Liver (tissue), 9 donors: ENCODE measurements around the gene KRTAP5-3. TPM values are rescaled to one million over a fixed set of nuclear protein-coding genes. Genes with fewer than 3 reads are reported as not detected.
A peak's percentile ranks its signal among the peaks of the same experiment; 100 is the strongest.

Experiments
- DNase-seq: peaks from one replicate; pipeline ENCODE4 v3.0.0-alpha.2; 2017; ENCODE audit warnings: low spot score
- H3K27ac ChIP-seq, 2 donors: one replicate each; pipeline ENCODE4 v1.7.0; 2013; ENCODE audit warnings: inconsistent platforms in 2 of 2, low read length in 2 of 2, control low read depth in 1 of 2, low read depth in 1 of 2, mild to moderate bottlenecking in 1 of 2
- H3K27me3 ChIP-seq, 4 donors: one replicate each; pipeline versions ENCODE4 v1.6.1 to v1.7.0; 2013; ENCODE audit warnings: low read length in 3 of 4, inconsistent platforms in 1 of 4, mild to moderate bottlenecking in 1 of 4, moderate library complexity in 1 of 4; ENCODE audit not compliant: control insufficient read depth in 4 of 4, insufficient read depth in 4 of 4
- H3K36me3 ChIP-seq, 4 donors: one replicate each; pipeline versions ENCODE4 v1.6.1 to v1.7.0; 2013; ENCODE audit warnings: low read length in 3 of 4, mild to moderate bottlenecking in 3 of 4, low read depth in 1 of 4, moderate library complexity in 1 of 4; ENCODE audit not compliant: control insufficient read depth in 4 of 4, insufficient read depth in 3 of 4
- H3K4me1 ChIP-seq, 4 donors: one replicate each; pipeline versions ENCODE4 v1.6.1 to v1.7.0; 2013; ENCODE audit warnings: low read length in 3 of 4, mild to moderate bottlenecking in 3 of 4, moderate library complexity in 1 of 4; ENCODE audit not compliant: control insufficient read depth in 4 of 4, insufficient read depth in 4 of 4
- H3K4me3 ChIP-seq, 3 donors: one replicate each; pipeline versions ENCODE4 v1.6.1 to v1.7.0; 2013; ENCODE audit warnings: low read length in 3 of 3, control low read depth in 1 of 3, low read depth in 1 of 3, mild to moderate bottlenecking in 1 of 3
- H3K9ac ChIP-seq, 2 donors: one replicate each; pipeline ENCODE4 v1.7.0; 2013; ENCODE audit warnings: low read length in 2 of 2, mild to moderate bottlenecking in 2 of 2, moderate library complexity in 2 of 2, control low read depth in 1 of 2, low read depth in 1 of 2
- H3K9me3 ChIP-seq, 4 donors: one replicate each; pipeline versions ENCODE4 v1.6.1 to v1.7.0; 2013; ENCODE audit warnings: low read length in 3 of 4; ENCODE audit not compliant: control insufficient read depth in 4 of 4
- ATF3 ChIP-seq: IDR thresholded peaks from 2 replicates; pipeline ENCODE4 v1.6.1; 2016; ENCODE audit warnings: antibody characterized with exemption
- CTCF ChIP-seq: fragments of 150-350 bp; IDR thresholded peaks from 2 replicates; pipeline ENCODE4 v1.5.1; 2017; ENCODE audit warnings: improper control_type of control experiment, low read depth, low read length; ENCODE audit not compliant: missing input control
- EGR1 ChIP-seq, 2 donors: IDR thresholded peaks; 2 replicates each; pipeline ENCODE4 v1.6.1; 2016 to 2018; ENCODE audit warnings: antibody characterized with exemption in 2 of 2, low read depth in 2 of 2
- FOXA2 ChIP-seq: IDR thresholded peaks from 2 replicates; pipeline ENCODE4 v1.6.1; 2016; ENCODE audit warnings: antibody characterized with exemption
- GABPA ChIP-seq, 2 donors: IDR thresholded peaks in 1 of 2; conservative IDR thresholded peaks in 1 of 2; 2 replicates each; pipeline ENCODE4 v1.6.1; 2016; ENCODE audit warnings: antibody characterized with exemption in 2 of 2, mild to moderate bottlenecking in 1 of 2, moderate library complexity in 1 of 2
- HNF4A ChIP-seq, 2 donors: conservative IDR thresholded peaks; 2 replicates each; pipeline ENCODE4 v1.6.1; 2016; ENCODE audit warnings: antibody characterized with exemption in 2 of 2, mild to moderate bottlenecking in 2 of 2
- HNF4G ChIP-seq: IDR thresholded peaks from 2 replicates; pipeline ENCODE4 v1.6.1; 2016; ENCODE audit warnings: antibody characterized with exemption
- JUND ChIP-seq, 2 donors: IDR thresholded peaks; 2 replicates each; pipeline ENCODE4 v1.6.1; 2016; ENCODE audit warnings: antibody characterized with exemption in 2 of 2
- MAX ChIP-seq: IDR thresholded peaks from 2 replicates; pipeline ENCODE4 v1.6.1; 2016; ENCODE audit warnings: antibody characterized with exemption
- NR2F2 ChIP-seq: IDR thresholded peaks from 2 replicates; pipeline ENCODE4 v1.6.1; 2016; ENCODE audit warnings: antibody characterized with exemption
- RAD21 ChIP-seq, 2 donors: IDR thresholded peaks; 2 replicates each; pipeline ENCODE4 v1.6.1; 2016; ENCODE audit warnings: antibody characterized with exemption in 2 of 2, mild to moderate bottlenecking in 2 of 2
- RXRA ChIP-seq, 2 donors: IDR thresholded peaks; 2 replicates each; pipeline ENCODE4 v1.6.1; 2017 to 2018; ENCODE audit warnings: antibody characterized with exemption in 2 of 2, mild to moderate bottlenecking in 1 of 2
- SP1 ChIP-seq: IDR thresholded peaks from 2 replicates; pipeline ENCODE4 v1.6.1; 2018; ENCODE audit warnings: antibody characterized with exemption, mild to moderate bottlenecking
- TAF1 ChIP-seq: conservative IDR thresholded peaks from 2 replicates; pipeline ENCODE4 v1.6.1; 2016; ENCODE audit warnings: antibody characterized with exemption, mild to moderate bottlenecking
- YY1 ChIP-seq: IDR thresholded peaks from 2 replicates; pipeline ENCODE4 v1.6.1; 2016; ENCODE audit warnings: antibody characterized with exemption, mild to moderate bottlenecking
- WGBS: extraction: QIAGEN DNeasy Blood & Tissue Kit; methylation state at CpG from one replicate; pipeline ENCODE4 v1.1.7; 2013; 5-methylcytosine and 5-hydroxymethylcytosine counted together
- polyA plus RNA-seq, 2 donors: library from polyadenylated mRNA; stranded (reverse) in 1 of 2; unstranded in 1 of 2; fragments of 200-250 nt in 1 of 2; fragments of >200 nt in 1 of 2; fragmentation: Nextera tagmentation in 1 of 2; extraction: Ambion mirVana in 1 of 2; gene quantifications; one replicate each; pipeline versions ENCODE4 v1.2.1 to v1.2.3, GENCODE V29; 2013 to 2015
- total RNA-seq, 2 donors: library from RNA; depleted of rRNA; stranded (reverse); fragments of >200 nt; gene quantifications; one replicate each; pipeline ENCODE4 v1.2.3, GENCODE V29; 2014
- TF ChIP-seq, protein P1 (sequence below): IDR thresholded peaks from 2 replicates; pipeline ENCODE4 v1.6.1; 2016; ENCODE audit warnings: antibody characterized with exemption
- TF ChIP-seq, protein P2 (sequence below): IDR thresholded peaks from 2 replicates; pipeline ENCODE4 v1.6.1; 2016; ENCODE audit warnings: antibody characterized with exemption, mild to moderate bottlenecking
- donor health status: healthy.
- donor health status: healthy.
- donor health status: healthy.
- donor health status: healthy.
- donor health status: healthy.

Gene KRTAP5-3
- total and polyA plus RNA-seq, 4 donors: not detected

GRCh38 chr11:1557904-1558774, 50.1 kb downstream of the KRTAP5-3 start:
- peak overlapping the region in 1 of 2 donors; percentile 84 for H3K27ac ChIP-seq
- 59% methylated on average over 29 of the region's 29 CpGs for WGBS
- H3K36me3 ChIP-seq: no peaks in the 10 kb centered on the region
- H3K9ac ChIP-seq: peak overlapping the region in 1 of 2 donors; percentile 47
- TF ChIP-seq RAD21 (IDR thresholded peaks at IDR 0.05) (no peak), SP1 (no peak), HNF4G (no peak), EGR1 (IDR thresholded peaks at IDR 0.05; ENCODE audit: low read depth in 2 of 2) (no peak), TAF1 (no peak), FOXA2 (no peak), MAX (no peak), CTCF (no peak), HNF4A (conservative IDR thresholded peaks at IDR 0.05) (no peak), ATF3 (no peak), NR2F2 (no peak), RXRA (IDR thresholded peaks at IDR 0.05) (no peak), JUND (IDR thresholded peaks at IDR 0.05) (no peak), YY1 (no peak), GABPA (IDR thresholded peaks at IDR 0.05 in 1 of 2, conservative IDR thresholded peaks at IDR 0.05 in 1 of 2) (no peak)
- TF ChIP-seq, protein P1, sequence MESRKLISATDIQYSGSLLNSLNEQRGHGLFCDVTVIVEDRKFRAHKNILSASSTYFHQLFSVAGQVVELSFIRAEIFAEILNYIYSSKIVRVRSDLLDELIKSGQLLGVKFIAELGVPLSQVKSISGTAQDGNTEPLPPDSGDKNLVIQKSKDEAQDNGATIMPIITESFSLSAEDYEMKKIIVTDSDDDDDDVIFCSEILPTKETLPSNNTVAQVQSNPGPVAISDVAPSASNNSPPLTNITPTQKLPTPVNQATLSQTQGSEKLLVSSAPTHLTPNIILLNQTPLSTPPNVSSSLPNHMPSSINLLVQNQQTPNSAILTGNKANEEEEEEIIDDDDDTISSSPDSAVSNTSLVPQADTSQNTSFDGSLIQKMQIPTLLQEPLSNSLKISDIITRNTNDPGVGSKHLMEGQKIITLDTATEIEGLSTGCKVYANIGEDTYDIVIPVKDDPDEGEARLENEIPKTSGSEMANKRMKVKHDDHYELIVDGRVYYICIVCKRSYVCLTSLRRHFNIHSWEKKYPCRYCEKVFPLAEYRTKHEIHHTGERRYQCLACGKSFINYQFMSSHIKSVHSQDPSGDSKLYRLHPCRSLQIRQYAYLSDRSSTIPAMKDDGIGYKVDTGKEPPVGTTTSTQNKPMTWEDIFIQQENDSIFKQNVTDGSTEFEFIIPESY: no peak
- TF ChIP-seq, protein P2, sequence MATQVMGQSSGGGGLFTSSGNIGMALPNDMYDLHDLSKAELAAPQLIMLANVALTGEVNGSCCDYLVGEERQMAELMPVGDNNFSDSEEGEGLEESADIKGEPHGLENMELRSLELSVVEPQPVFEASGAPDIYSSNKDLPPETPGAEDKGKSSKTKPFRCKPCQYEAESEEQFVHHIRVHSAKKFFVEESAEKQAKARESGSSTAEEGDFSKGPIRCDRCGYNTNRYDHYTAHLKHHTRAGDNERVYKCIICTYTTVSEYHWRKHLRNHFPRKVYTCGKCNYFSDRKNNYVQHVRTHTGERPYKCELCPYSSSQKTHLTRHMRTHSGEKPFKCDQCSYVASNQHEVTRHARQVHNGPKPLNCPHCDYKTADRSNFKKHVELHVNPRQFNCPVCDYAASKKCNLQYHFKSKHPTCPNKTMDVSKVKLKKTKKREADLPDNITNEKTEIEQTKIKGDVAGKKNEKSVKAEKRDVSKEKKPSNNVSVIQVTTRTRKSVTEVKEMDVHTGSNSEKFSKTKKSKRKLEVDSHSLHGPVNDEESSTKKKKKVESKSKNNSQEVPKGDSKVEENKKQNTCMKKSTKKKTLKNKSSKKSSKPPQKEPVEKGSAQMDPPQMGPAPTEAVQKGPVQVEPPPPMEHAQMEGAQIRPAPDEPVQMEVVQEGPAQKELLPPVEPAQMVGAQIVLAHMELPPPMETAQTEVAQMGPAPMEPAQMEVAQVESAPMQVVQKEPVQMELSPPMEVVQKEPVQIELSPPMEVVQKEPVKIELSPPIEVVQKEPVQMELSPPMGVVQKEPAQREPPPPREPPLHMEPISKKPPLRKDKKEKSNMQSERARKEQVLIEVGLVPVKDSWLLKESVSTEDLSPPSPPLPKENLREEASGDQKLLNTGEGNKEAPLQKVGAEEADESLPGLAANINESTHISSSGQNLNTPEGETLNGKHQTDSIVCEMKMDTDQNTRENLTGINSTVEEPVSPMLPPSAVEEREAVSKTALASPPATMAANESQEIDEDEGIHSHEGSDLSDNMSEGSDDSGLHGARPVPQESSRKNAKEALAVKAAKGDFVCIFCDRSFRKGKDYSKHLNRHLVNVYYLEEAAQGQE: no peak
- peaks cover 3 to 23% (median 14%) of the 10 kb centered on the region in 4 donors for H3K4me1 ChIP-seq
- no peak for DNase-seq
- H3K27me3 ChIP-seq: no peaks in the 10 kb centered on the region
- no peaks in the 10 kb centered on the region for H3K9me3 ChIP-seq
- no peak overlapping the region for H3K4me3 ChIP-seq

Other genes with a start within 250 kb of the KRTAP5-3 start
- under 1 TPM; 0.05 to 0.17 TPM for gene BRSK2, start 218.5 kb downstream of the KRTAP5-3 start, total RNA-seq
- gene BRSK2, start 218.5 kb downstream of the KRTAP5-3 start, polyA plus RNA-seq: not detected
- gene MOB2, start 121.7 kb downstream of the KRTAP5-3 start, total RNA-seq: 10 to 100 TPM; 14.2 to 18.5 TPM
- gene MOB2, start 121.7 kb downstream of the KRTAP5-3 start, polyA plus RNA-seq: 10 to 100 TPM in 1 of 2 donors, 1 to 10 TPM in 1; 8.3 to 15.5 TPM
- gene DUSP8, start 36.2 kb downstream of the KRTAP5-3 start, total RNA-seq: under 1 TPM; 0.09 to 0.33 TPM
- under 1 TPM; 0.06 to 0.33 TPM for gene DUSP8, start 36.2 kb downstream of the KRTAP5-3 start, polyA plus RNA-seq
- gene KRTAP5-1, start 23.2 kb downstream of the KRTAP5-3 start, total RNA-seq: not detected
- not detected for gene KRTAP5-1, start 23.2 kb downstream of the KRTAP5-3 start, polyA plus RNA-seq
- not detected for gene KRTAP5-2, start 10.2 kb downstream of the KRTAP5-3 start, total RNA-seq
- gene KRTAP5-2, start 10.2 kb downstream of the KRTAP5-3 start, polyA plus RNA-seq: under 1 TPM in 1 of 2 donors, not detected in 1; 0.08 TPM
- not detected for gene KRTAP5-4, start 13.7 kb upstream of the KRTAP5-3 start, total RNA-seq
- not detected for gene KRTAP5-4, start 13.7 kb upstream of the KRTAP5-3 start, polyA plus RNA-seq
- gene KRTAP5-5, start 21.3 kb upstream of the KRTAP5-3 start, total RNA-seq: not detected
- gene KRTAP5-5, start 21.3 kb upstream of the KRTAP5-3 start, polyA plus RNA-seq: not detected
- gene KRTAP5-6, start 88.7 kb upstream of the KRTAP5-3 start, total RNA-seq: under 1 TPM in 1 of 2 donors, not detected in 1; 0.84 TPM
- 1 to 10 TPM in 1 of 2 donors, not detected in 1; 1.2 TPM for gene KRTAP5-6, start 88.7 kb upstream of the KRTAP5-3 start, polyA plus RNA-seq
- gene IFITM10, start 142.1 kb upstream of the KRTAP5-3 start, total RNA-seq: 1 to 10 TPM in 1 of 2 donors, under 1 TPM in 1; 0.65 to 8.5 TPM
- 1 to 10 TPM in 1 of 2 donors, under 1 TPM in 1; 0.14 to 2.9 TPM for gene IFITM10, start 142.1 kb upstream of the KRTAP5-3 start, polyA plus RNA-seq
- gene CTSD, start 155.5 kb upstream of the KRTAP5-3 start, total RNA-seq: 100 to 1,000 TPM; 310 to 374 TPM
- 100 to 1,000 TPM; 731 to 814 TPM for gene CTSD, start 155.5 kb upstream of the KRTAP5-3 start, polyA plus RNA-seq
- under 1 TPM; 0.17 to 0.28 TPM for gene SYT8, start 226.5 kb upstream of the KRTAP5-3 start, total RNA-seq
- under 1 TPM; 0.43 to 0.99 TPM for gene SYT8, start 226.5 kb upstream of the KRTAP5-3 start, polyA plus RNA-seq
- under 1 TPM in 1 of 2 donors, not detected in 1; 0.28 TPM for gene TNNI2, start 230.5 kb upstream of the KRTAP5-3 start, total RNA-seq
- under 1 TPM in 1 of 2 donors, not detected in 1; 0.22 TPM for gene TNNI2, start 230.5 kb upstream of the KRTAP5-3 start, polyA plus RNA-seq
- gene LSP1, start 244.6 kb upstream of the KRTAP5-3 start, total RNA-seq: 1 to 10 TPM; 5.0 to 7.7 TPM
- 1 to 10 TPM; 5.2 to 6.3 TPM for gene LSP1, start 244.6 kb upstream of the KRTAP5-3 start, polyA plus RNA-seq